GM12878 (cell line): ENCODE measurements around the gene SMPD3. TPM values are rescaled to one million over a fixed set of nuclear protein-coding genes. Genes with fewer than 3 reads are reported as not detected.

Source experiments
- ATAC-seq: fragments of 200-7000 bp; cut with Tn5 transposase; 3 replicates; pipeline ENCODE4 v1.9.1; 2020; ENCODE audit warnings: mild to moderate bottlenecking, moderate library complexity
- BruUV-seq: library from RNA; stranded (reverse); fragments of 400-500 nt; replicated peaks from 2 replicates; lab custom pipeline; 2021; lab: Mats Ljungman, UMichigan
- CTCF ChIA-PET: fragments of 300-600 bp; sonication (Branson Sonifier 250); formaldehyde crosslinking; extraction: SDS; loops from one replicate; lab custom pipeline; 2021; ENCODE audit warnings: inconsistent platforms; lab: Yijun Ruan, JAX
- POLR2A ChIA-PET: fragments of 350-600 bp; formaldehyde crosslinking; extraction: SDS; loops from one replicate; lab custom pipeline; 2021; ENCODE audit warnings: inconsistent platforms; lab: Charles Lee
- RAD21 ChIA-PET: fragments of 300-600 bp; sonication (Branson Sonifier 250); formaldehyde crosslinking; loops from one replicate; lab custom pipeline; 2023; ENCODE audit warnings: antibody characterized with exemption; ENCODE audit not compliant: unreplicated experiment; lab: Charles Lee
- SMC1A ChIA-PET: fragments of 300-600 bp; sonication (Branson Sonifier 250); formaldehyde crosslinking; loops from one replicate; lab custom pipeline; 2023; ENCODE audit not compliant: unreplicated experiment, uncharacterized antibody; lab: Charles Lee
- DNase-seq: peaks from one replicate; pipeline ENCODE4 v3.0.0-alpha.2; 2011; ENCODE audit warnings: low read depth, low spot score
- FAIRE-seq: peaks from 3 replicates; lab custom pipeline; 2011; peaks lifted over from hg19 to GRCh38; lab: Jason Lieb, UNC
- H2AFZ ChIP-seq: 2 replicates; pipeline ENCODE4 v1.6.0; 2011; ENCODE audit warnings: low read depth, low read length, control low read depth; ENCODE audit not compliant: control insufficient read depth
- H3K27ac ChIP-seq: 2 replicates; pipeline ENCODE4 v1.5.1; 2011; ENCODE audit warnings: control low read depth; ENCODE audit not compliant: control insufficient read depth, insufficient read depth
- H3K27me3 ChIP-seq, 2 experiments: replicated peaks in 1 of 2; 2 replicates each; pipeline versions ENCODE4 v1.6.0 to v1.6.1; 2011; ENCODE audit warnings: low read length in 1 of 2; ENCODE audit not compliant: control insufficient read depth in 2 of 2, insufficient read depth in 2 of 2
- H3K36me3 ChIP-seq, 2 experiments: 2 replicates each; pipeline ENCODE4 v1.5.1; 2011; ENCODE audit warnings: low read length in 1 of 2; ENCODE audit not compliant: control insufficient read depth in 2 of 2, insufficient read depth in 2 of 2
- H3K4me1 ChIP-seq: 2 replicates; pipeline ENCODE4 v1.6.1; 2011; ENCODE audit warnings: mild to moderate bottlenecking, low read length, moderate library complexity, mixed read lengths; ENCODE audit not compliant: control insufficient read depth, insufficient read depth
- H3K4me2 ChIP-seq: 2 replicates; pipeline ENCODE4 v1.6.0; 2011; ENCODE audit warnings: control low read depth; ENCODE audit not compliant: control insufficient read depth, insufficient read depth
- H3K4me3 ChIP-seq: fragments of 200-600 bp; sonication (generic); 2 replicates; pipeline ENCODE4 v1.5.1; 2016
- H3K79me2 ChIP-seq: 2 replicates; pipeline ENCODE4 v1.6.0; 2011; ENCODE audit warnings: low read length; ENCODE audit not compliant: control insufficient read depth, insufficient read depth
- H3K9ac ChIP-seq: 2 replicates; pipeline ENCODE4 v1.8.0; 2011; ENCODE audit warnings: low read length, control low read depth, mixed read lengths; ENCODE audit not compliant: control insufficient read depth, insufficient read depth
- H3K9me3 ChIP-seq: replicated peaks from 3 replicates; pipeline ENCODE4 v1.5.1; 2011; ENCODE audit warnings: mild to moderate bottlenecking, low read length; ENCODE audit not compliant: control insufficient read depth, insufficient read depth
- H4K20me1 ChIP-seq: 2 replicates; pipeline ENCODE4 v1.6.0; 2011; ENCODE audit not compliant: control insufficient read depth, insufficient read depth
- BCL11A ChIP-seq: IDR thresholded peaks from 2 replicates; pipeline ENCODE4 v1.6.1; 2011; ENCODE audit warnings: low read depth, low read length
- CREM ChIP-seq: IDR thresholded peaks from 2 replicates; pipeline ENCODE4 v1.6.1; 2014; ENCODE audit warnings: antibody characterized with exemption, low read depth
- EP300 ChIP-seq, 2 experiments: fragments of 150-350 bp in 1 of 2; IDR thresholded peaks; 2 replicates each; pipeline ENCODE4 v1.6.1; 2011 to 2012; ENCODE audit warnings: low read depth in 2 of 2, low read length in 2 of 2, borderline replicate concordance in 1 of 2, improper control_type of control experiment in 1 of 2, inconsistent platforms in 1 of 2; ENCODE audit not compliant: control insufficient read depth in 1 of 2
- KLF5 ChIP-seq: fragments of 450-650 bp; IDR thresholded peaks from 2 replicates; pipeline ENCODE4 v1.6.1; 2014; ENCODE audit warnings: mild to moderate bottlenecking; ENCODE audit not compliant: partially characterized antibody
- PAX8 ChIP-seq: fragments of 450-650 bp; IDR thresholded peaks from 2 replicates; pipeline ENCODE4 v1.6.1; 2017; ENCODE audit warnings: mild to moderate bottlenecking, moderate library complexity
- PML ChIP-seq: IDR thresholded peaks from 2 replicates; pipeline ENCODE4 v1.6.1; 2012; ENCODE audit warnings: low read length, inconsistent platforms
- RFX5 ChIP-seq: IDR thresholded peaks from 2 replicates; pipeline ENCODE4 v1.6.1; 2011; ENCODE audit warnings: low read depth, low read length, improper control_type of control experiment
- SRF ChIP-seq, 2 experiments: IDR thresholded peaks; 2 replicates each; pipeline ENCODE4 v1.6.1; 2011; ENCODE audit warnings: low read depth in 2 of 2, low read length in 2 of 2, mild to moderate bottlenecking in 1 of 2, moderate library complexity in 1 of 2
- TARDBP ChIP-seq: IDR thresholded peaks from 2 replicates; pipeline ENCODE4 v1.6.1; 2016; ENCODE audit warnings: borderline replicate concordance
- TCF3 ChIP-seq: IDR thresholded peaks from 2 replicates; pipeline ENCODE4 v1.6.1; 2012; ENCODE audit warnings: low read depth, mild to moderate bottlenecking, low read length, borderline replicate concordance; ENCODE audit not compliant: insufficient read depth
- TCF7 ChIP-seq: IDR thresholded peaks from 2 replicates; pipeline ENCODE4 v1.6.1; 2014; ENCODE audit warnings: antibody characterized with exemption, borderline replicate concordance
- ZNF24 ChIP-seq: fragments of 450-650 bp; IDR thresholded peaks from 2 replicates; pipeline ENCODE4 v1.6.1; 2017; ENCODE audit warnings: antibody characterized with exemption, mild to moderate bottlenecking
- WGBS: methylation state at CpG from one replicate; pipeline ENCODE4 v1.1.6; 2016; ENCODE audit warnings: low lambda C conversion rate; ENCODE audit not compliant: insufficient replicate concordance, insufficient coverage; ENCODE audit errors: missing lambda C conversion rate; 5-methylcytosine and 5-hydroxymethylcytosine counted together
- in situ Hi-C: fragments of 300-500 bp; cut with MboI; formaldehyde crosslinking; loops from 9 replicates; pipeline ENCODE4 v1.14.3; 2018; ENCODE audit warnings: mixed read lengths
- intact Hi-C: fragments of 100-400 bp; cut with micrococcal nuclease; formaldehyde crosslinking; loops from one replicate; pipeline ENCODE4 v1.14.2; 2022; ENCODE audit not compliant: unreplicated experiment
- polyA plus RNA-seq, 11 experiments: library from polyadenylated mRNA; depleted of rRNA in 4 of 11; unstranded in 6 of 11; stranded (reverse) in 5 of 11; fragments of >200 nt; fragmentation: Nextera tagmentation in 4 of 11; fragmentation: Illumina TruSeq in 1 of 11; extraction: Ambion mirVana in 4 of 11; extraction: Trizol in 1 of 11; gene quantifications; 1 replicate in 1 of 11; 2 replicates in 10 of 11; pipeline versions ENCODE4 v1.2.1 to v1.2.3, GENCODE V29; 2011 to 2016; ENCODE audit warnings: inconsistent platforms in 2 of 11, missing spikeins in 2 of 11, low read depth in 1 of 11
- total RNA-seq, 4 experiments: library from RNA; depleted of rRNA in 3 of 4; stranded (reverse); fragments of >200 nt in 3 of 4; fragmentation: Illumina TruSeq in 1 of 4; extraction: Trizol in 1 of 4; gene quantifications; 2 replicates each; pipeline versions ENCODE4 v1.2.1 to v1.2.3, GENCODE V29; 2013 to 2021
- TF ChIP-seq, protein P1 (sequence below): IDR thresholded peaks from 2 replicates; pipeline ENCODE4 v1.6.1; 2012; ENCODE audit warnings: low read depth, low read length, improper control_type of control experiment
- TF ChIP-seq, protein P2 (sequence below): fragments of 450-650 bp; IDR thresholded peaks from 2 replicates; pipeline ENCODE4 v1.6.1; 2016; ENCODE audit warnings: mild to moderate bottlenecking
- TF ChIP-seq, protein P3 (sequence below): fragments of 450-650 bp; IDR thresholded peaks from 2 replicates; pipeline ENCODE4 v1.6.1; 2018; ENCODE audit warnings: borderline replicate concordance, mild to moderate bottlenecking; ENCODE audit not compliant: partially characterized antibody
- TF ChIP-seq, protein P4 (sequence below): fragments of 450-650 bp; conservative IDR thresholded peaks from 2 replicates; pipeline ENCODE4 v1.6.1; 2017; ENCODE audit warnings: mild to moderate bottlenecking, moderate library complexity

SMPD3 gene
- total and polyA plus RNA-seq, 10 of the 15 experiments (the other 5 are each of a cell fraction or from before 2014, with no cell fraction given): 0.04 to 2.0 (median 1.2) TPM

DNA sequence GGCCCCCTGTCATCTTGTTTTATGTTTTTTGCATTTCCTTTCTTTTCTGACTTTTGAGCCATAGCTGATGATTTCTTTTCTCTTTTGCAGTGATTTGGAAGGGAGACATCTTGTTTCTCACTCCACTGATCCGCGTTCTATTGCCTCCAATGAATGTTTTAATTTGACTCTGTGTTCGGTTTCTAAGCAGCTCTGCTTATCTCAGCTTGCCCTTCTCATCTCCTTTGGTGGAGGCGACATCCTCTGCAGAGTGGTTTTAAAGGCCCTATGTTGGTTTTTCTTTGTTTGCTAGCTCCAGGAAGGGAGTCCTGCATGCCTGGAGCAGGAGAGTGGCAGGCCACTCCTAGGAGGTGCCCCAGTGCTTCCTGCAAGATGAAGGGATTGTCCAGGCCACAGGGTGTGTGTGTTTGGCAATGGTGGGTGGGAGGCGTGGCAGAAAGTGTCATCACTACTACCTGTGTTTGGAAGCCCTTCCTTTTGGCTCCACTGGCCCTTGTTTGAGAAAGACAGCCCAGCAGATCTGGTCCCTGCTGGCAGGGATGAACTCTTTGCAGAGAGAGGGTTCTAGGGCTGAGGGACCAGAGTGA lies 13.6 kb downstream of the SMPD3 start:
- CTCF ChIA-PET: interaction anchor here (1.1 to 2.0 kb wide), 2 partner anchors 9 to 17 kb away, joined by 3 to 9 read pairs; no protein-coding TSS in a partner anchor
- no peak overlapping the region for H3K27ac ChIP-seq

More for the DNA sequence above, 13.6 kb downstream of the SMPD3 start:
- Histone ChIP-seq H3K4me2 (no peak overlapping the region), H3K9me3 (peaks cover 4% of the 10 kb centered on the region; the same call in 2 of the 3 replicates), H3K27me3 (no peaks in the 10 kb centered on the region), H4K20me1 (no peaks in the 10 kb centered on the region), H3K4me1 (no peaks in the 10 kb centered on the region), H3K79me2 (no peaks in the 10 kb centered on the region), H3K36me3 (no peaks in the 10 kb centered on the region), H3K9ac (no peak overlapping the region), H3K4me3 (no peak overlapping the region), H2AFZ (no peak overlapping the region)
- no peak for FAIRE-seq
- ChIA-PET RAD21 (no interaction called here), POLR2A (no interaction called here), SMC1A (no interaction called here)
- TF ChIP-seq TCF3 (no peak), PAX8 (no peak), RFX5 (no peak), TARDBP (no peak), TCF7 (no peak), KLF5 (no peak), EP300 (IDR thresholded peaks at IDR 0.05; ENCODE audit: borderline replicate concordance in 1 of 2, control insufficient read depth in 1 of 2, low read depth in 2 of 2, low read length in 2 of 2) (no peak), SRF (IDR thresholded peaks at IDR 0.05; ENCODE audit: low read depth in 2 of 2, low read length in 2 of 2) (no peak), ZNF24 (no peak), PML (no peak), BCL11A (no peak), CREM (no peak)
- TF ChIP-seq, protein P1, sequence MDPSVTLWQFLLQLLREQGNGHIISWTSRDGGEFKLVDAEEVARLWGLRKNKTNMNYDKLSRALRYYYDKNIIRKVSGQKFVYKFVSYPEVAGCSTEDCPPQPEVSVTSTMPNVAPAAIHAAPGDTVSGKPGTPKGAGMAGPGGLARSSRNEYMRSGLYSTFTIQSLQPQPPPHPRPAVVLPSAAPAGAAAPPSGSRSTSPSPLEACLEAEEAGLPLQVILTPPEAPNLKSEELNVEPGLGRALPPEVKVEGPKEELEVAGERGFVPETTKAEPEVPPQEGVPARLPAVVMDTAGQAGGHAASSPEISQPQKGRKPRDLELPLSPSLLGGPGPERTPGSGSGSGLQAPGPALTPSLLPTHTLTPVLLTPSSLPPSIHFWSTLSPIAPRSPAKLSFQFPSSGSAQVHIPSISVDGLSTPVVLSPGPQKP: no peak
- TF ChIP-seq, protein P2, sequence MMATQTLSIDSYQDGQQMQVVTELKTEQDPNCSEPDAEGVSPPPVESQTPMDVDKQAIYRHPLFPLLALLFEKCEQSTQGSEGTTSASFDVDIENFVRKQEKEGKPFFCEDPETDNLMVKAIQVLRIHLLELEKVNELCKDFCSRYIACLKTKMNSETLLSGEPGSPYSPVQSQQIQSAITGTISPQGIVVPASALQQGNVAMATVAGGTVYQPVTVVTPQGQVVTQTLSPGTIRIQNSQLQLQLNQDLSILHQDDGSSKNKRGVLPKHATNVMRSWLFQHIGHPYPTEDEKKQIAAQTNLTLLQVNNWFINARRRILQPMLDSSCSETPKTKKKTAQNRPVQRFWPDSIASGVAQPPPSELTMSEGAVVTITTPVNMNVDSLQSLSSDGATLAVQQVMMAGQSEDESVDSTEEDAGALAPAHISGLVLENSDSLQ: no peak
- TF ChIP-seq, protein P3, sequence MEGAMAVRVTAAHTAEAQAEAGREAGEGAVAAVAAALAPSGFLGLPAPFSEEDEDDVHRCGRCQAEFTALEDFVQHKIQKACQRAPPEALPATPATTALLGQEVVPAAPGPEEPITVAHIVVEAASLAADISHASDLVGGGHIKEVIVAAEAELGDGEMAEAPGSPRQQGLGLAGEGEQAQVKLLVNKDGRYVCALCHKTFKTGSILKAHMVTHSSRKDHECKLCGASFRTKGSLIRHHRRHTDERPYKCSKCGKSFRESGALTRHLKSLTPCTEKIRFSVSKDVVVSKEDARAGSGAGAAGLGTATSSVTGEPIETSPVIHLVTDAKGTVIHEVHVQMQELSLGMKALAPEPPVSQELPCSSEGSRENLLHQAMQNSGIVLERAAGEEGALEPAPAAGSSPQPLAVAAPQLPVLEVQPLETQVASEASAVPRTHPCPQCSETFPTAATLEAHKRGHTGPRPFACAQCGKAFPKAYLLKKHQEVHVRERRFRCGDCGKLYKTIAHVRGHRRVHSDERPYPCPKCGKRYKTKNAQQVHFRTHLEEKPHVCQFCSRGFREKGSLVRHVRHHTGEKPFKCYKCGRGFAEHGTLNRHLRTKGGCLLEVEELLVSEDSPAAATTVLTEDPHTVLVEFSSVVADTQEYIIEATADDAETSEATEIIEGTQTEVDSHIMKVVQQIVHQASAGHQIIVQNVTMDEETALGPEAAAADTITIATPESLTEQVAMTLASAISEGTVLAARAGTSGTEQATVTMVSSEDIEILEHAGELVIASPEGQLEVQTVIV: no peak
- TF ChIP-seq, protein P4, sequence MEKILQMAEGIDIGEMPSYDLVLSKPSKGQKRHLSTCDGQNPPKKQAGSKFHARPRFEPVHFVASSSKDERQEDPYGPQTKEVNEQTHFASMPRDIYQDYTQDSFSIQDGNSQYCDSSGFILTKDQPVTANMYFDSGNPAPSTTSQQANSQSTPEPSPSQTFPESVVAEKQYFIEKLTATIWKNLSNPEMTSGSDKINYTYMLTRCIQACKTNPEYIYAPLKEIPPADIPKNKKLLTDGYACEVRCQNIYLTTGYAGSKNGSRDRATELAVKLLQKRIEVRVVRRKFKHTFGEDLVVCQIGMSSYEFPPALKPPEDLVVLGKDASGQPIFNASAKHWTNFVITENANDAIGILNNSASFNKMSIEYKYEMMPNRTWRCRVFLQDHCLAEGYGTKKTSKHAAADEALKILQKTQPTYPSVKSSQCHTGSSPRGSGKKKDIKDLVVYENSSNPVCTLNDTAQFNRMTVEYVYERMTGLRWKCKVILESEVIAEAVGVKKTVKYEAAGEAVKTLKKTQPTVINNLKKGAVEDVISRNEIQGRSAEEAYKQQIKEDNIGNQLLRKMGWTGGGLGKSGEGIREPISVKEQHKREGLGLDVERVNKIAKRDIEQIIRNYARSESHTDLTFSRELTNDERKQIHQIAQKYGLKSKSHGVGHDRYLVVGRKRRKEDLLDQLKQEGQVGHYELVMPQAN: no peak
- in situ Hi-C loops: no loop called here
- intact Hi-C loops: no loop called here
- 24% methylated on average over 5 of the region's 5 CpGs for WGBS
- no TSS peak for BruUV-seq
- no peak for DNase-seq
- ATAC-seq: no peak
